NK-92 treated with Interleukin-12 subunit alpha and Interleukin-12 subunit beta, amount 100 ng/mL, for 24 hours (cell line): ENCODE results near the gene RDH5.

ENCODE experiments used
- DNase-seq: peaks from one replicate; lab custom pipeline; 2025; lab: John Stamatoyannopoulos, UW

The RDH5 gene

DNA sequence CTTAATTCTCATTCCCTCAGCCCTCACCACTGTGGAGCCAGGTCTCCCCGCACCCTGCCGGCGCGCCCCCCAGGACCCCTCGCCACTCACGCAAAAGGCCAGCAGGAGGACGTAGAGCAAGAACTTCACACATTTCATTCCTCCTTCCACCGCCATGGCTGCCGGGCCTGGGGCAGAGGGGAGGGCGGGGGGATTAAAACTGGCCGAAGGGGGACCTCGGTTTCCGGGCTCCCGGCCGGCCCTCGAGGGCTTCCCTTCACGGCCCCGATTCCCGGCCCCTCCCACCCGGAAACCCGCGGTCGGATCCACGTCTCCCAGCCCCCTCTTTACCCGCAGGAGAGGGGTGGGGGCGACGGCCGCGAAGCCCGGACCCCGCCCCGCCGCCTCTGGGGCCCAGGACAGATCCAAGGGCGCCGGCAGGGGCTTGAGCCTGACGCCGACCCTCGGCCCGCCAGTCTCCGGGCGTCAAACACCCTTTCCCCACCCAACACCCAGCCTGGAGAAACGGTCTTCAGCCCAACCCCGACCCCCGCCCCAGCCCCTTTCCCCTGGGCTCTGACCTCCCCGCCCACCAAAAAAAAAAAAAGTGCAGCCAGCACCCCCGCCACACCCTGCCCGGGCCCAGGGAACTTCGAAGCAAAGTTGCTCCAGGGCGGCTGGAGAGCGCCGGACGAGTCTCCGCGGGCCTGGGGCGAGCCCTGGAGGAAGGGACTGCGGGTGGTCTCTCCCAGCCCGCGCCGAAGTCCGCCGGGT lies 8.2 kb downstream of the RDH5 start:
- DNase-seq, result peak; percentile 29

DNA sequence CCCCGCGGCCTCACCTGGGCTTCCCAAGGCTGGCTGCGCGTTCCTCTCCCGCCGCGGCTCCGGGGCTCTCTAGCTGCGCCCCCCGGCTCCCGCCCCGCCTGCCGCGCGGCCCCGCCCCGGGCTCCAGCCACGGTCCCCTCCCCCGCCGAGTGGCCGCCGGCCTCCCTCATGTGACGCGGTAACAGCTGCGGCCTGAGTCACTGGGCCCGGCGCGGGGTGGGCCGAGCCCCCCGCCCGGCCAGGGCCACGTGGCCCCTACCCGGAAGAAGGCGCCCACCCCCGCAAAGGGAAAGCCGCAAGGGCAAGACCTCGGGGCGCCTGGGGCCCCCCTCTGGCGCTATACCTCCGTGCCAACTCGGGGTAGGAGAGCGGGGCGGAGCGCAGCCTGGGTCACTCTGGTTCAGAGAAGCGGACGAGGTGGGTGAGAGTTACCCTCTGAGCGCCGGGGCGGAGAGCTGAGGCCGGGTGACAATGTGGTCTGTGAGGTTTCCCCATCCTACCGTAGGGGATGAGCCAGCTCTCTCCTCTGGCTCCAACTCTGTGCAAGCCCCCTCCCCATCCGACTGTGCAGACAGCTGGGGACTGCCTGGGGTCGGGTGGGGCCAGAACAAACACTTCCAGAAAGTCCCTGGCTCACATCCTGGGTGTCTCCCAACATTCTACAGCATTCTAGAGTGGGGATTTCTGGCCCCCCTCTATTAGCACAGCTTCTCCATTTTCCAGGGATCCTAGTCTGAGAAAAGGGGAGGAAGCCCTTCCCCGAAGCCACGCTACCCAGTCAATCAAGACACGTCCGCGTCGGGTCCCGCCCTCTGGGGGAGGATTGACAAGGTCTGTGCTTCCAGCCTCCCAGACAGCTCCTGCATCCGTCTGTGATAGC lies 9.0 kb downstream of the RDH5 start, which contains the start of gene CD63:
Gene CD63 (minus strand): TSS at position 71 of the 880 bp plus-strand sequence. CDS start 668 bp downstream, outside the sequence.
- DNase-seq, result peak; percentile 78

DNA sequence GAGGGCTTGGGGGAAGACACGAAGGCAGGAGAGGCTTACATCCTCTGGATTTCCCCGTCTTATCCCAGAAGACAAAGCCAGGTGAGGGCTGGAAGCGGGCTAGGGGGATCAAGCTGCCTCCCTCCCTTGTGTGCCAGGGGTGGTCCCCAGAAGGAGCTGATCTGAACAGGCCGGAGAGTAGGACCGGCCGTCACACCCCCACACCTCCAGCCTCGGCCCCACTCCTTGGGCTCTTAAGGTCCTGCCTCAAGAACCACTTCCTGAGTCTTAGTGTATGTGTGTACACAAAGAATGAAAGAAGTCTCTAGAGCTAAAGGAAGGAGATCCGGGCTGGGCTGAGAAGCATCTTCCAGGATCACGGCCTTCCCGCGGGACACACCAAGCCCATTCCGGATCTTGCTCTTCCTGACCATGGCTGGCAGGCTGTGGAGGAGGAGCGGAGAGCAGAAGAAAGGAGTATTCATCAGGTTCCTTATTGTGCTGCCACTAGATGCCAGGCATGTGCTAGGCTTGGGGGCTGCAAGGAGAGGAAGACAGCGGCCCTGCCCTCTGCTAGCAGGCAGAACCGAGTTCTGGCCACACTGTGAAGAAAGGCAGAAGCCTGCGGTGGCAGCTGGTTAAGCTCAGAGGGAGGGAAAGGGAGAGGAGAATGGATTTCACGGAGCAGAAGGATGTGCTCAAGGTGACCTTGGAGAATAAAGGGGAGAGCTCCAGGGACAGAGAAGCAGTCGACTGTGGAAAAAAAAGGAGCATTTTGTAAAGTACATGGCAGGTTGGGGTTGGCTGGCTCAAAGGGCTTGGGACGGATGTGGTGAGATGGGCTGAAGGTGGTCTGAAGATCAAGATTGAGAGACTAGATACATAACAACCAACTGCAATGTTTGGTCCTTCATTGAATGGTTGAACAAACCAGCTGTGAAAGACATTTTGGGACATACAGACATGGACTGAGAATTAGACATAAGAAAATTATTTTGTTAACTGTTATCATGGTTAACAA lies 9.9 kb downstream of the RDH5 start:
- peak; percentile 71 for DNase-seq

- no peak for DNase-seq
These were observed 12.1 kb downstream of the RDH5 start for GRCh38 chr12:55732288-55732687.

GRCh38 chr12:55733021-55733555 lies 12.9 kb downstream of the RDH5 start:
- no peak for DNase-seq

DNA sequence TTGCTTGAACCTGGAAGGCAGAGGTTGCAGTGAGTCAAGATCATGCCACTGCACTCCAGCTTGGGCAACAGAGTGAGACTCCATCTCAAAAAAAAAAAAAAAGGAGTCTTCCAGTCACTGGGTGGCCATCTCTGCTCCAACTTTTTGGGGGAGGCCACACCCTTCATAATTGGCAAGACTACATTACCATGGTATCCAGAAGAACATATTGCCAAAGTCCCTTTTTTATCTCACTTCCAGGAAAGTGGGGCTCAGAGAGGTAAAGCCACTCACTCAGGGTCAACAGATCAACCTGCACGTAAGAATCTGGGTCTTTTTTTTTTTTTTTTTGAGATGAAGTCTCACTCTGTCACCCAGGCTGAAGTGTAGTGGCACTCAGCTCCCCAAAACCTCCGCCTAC lies 13.7 kb downstream of the RDH5 start:
- DNase-seq, result no peak

GRCh38 chr12:55734595-55734994 lies 14.4 kb downstream of the RDH5 start:
- DNase-seq, result no peak

DNA sequence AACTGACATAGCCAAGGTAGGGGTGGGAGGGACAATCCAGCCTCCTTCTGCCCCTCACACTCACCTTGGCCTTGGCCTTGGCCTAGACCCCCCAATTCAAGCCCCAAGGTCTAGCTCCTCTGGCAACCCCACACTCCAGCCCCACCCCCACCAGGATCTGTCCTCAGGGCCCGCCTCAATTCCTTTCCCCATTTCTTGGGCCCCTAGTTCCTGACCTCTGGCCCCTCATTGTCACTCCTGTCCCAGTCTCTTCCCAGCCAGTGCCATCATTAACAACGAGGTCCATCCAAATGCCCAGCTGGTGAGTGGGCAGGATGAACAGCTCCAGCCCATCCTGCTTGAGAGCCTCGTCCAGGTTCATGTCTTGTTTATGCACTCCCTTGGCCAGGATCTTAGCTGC lies 15.9 kb downstream of the RDH5 start:
- DNase-seq, result no peak

- DNase-seq, result no peak
These were observed 16.8 kb downstream of the RDH5 start for GRCh38 chr12:55736780-55737580.

GRCh38 chr12:55737581-55738122 lies 17.5 kb downstream of the RDH5 start:
- DNase-seq, result no peak

GRCh38 chr12:55738123-55739024 lies 18.2 kb downstream of the RDH5 start:
- peak; percentile 69 for DNase-seq

DNA sequence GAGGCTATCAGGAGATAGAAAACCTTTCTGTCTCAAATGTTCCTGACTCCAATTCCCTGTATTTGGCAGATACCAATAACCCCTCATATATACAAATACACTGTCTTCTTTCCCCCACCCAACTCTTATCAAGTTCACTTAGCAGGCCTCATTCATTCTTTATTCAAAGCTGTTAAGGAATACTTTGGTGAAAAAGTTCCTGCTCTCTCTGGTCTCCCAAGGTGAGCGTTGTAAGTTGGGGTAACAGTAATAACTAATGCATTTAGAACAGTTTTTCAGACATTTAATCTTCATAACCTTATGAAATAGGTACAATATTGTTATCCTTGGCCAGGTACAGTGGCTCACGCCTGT lies 18.8 kb downstream of the RDH5 start:
- no peak for DNase-seq

DNA sequence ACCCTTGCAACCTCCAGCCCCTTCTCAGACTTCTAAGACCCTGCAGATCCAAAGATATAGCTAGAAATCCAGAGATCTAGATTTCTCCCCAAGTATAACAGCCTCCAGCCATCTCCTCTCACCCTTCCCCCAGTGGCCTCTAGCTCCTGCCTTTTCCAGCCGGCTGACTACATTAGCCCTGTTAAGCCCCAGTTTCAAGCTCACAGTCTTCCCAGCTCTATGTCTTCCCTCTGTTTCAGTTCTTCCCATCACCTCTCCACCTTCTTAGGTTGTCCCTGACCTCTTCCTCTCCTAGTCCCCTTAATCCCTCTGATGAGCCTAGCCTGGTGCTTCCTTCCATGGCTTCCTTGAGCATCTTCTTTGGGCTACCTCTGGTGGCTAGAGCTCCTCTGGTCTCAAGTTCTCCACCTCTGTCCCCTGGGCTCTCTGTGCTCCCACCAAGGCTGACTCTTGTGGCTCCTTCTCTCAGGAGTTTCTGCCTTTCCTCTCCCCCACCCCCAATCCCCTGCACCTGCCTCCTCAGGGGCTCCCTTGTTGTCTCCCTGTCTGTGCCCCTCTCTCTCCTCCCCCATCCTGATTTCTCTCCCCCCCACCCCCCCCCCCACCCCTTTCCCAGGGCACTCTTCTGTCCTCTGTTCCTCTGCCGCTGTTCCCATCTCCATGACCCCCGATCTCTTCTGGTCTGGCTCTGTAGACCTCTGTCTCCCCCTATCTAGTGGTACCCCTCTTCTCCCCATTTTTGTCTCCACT lies 21.9 kb downstream of the RDH5 start:
- DNase-seq, result no peak

DNA sequence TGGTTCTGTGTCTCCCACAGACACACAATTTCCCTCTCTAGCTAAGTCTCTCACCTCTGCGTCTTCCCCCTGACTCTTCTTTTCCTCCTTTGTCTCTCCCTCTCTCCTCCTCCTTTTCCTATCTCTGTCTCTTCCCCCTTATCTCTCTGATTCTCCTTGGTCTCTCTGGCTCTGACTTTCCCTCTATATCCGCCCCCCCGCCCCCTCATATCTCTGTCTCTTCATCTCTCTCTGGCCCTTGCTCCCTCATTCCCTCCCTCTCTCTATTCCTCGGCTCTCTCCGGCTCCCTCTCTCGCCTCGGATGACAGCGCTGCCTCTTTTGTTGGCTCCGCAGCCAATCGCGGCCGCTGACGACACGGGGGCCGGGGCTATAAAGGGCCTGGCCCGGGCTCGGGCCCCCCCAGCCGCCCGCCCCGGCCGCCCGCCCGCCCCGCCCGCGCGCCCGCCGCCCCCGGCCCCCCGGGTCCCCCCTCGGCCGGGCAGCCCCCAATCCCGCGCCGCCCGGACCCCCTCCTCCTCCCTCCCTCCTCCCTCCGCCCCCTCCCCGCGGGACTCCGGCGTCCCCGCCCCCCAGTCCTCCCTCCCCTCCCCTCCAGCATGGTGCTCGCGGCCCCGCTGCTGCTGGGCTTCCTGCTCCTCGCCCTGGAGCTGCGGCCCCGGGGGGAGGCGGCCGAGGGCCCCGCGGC lies 22.7 kb downstream of the RDH5 start, which contains the start of gene GDF11:
Gene GDF11 (plus strand): TSS at position 404 of the 687 bp plus-strand sequence. CDS start 195 bp downstream, at position 599.
- peak; percentile 39 for DNase-seq

GRCh38 chr12:55743406-55744339 lies 23.5 kb downstream of the RDH5 start:
- DNase-seq, result no peak

GRCh38 chr12:55744340-55745030 lies 24.3 kb downstream of the RDH5 start:
- DNase-seq, result no peak
